Endothelial cell of umbilical vein (primary cell): ENCODE results near the gene ATP5ME. TPM values are rescaled to one million over a fixed set of nuclear protein-coding genes. Genes with fewer than 3 reads are reported as not detected.

Experiments used
- BruUV-seq: library from RNA; stranded (reverse); fragments of 400-500 nt; replicated peaks from 2 replicates; lab custom pipeline; 2021; lab: Mats Ljungman, UMichigan
- CTCF ChIA-PET: fragments of 300-600, 350-600 bp; sonication (Branson Sonifier 250); formaldehyde crosslinking; loops from one replicate; lab custom pipeline; 2021; ENCODE audit warnings: antibody characterized with exemption, inconsistent platforms; lab: Charles Lee
- POLR2A ChIA-PET: fragments of 300-600, 350-600 bp; sonication (Branson Sonifier 250); formaldehyde crosslinking; loops from one replicate; lab custom pipeline; 2021; ENCODE audit warnings: antibody characterized with exemption, inconsistent platforms; lab: Charles Lee
- DNase-seq: peaks from one replicate; pipeline ENCODE4 v3.0.0-alpha.2; 2011; ENCODE audit warnings: low read depth, low spot score
- FAIRE-seq: peaks from 2 replicates; lab custom pipeline; 2011; peaks lifted over from hg19 to GRCh38; lab: Jason Lieb, UNC
- H2AFZ ChIP-seq: 2 replicates; pipeline ENCODE4 v1.6.0; 2012; ENCODE audit warnings: low read depth, low read length, control low read depth, inconsistent platforms
- H3K27ac ChIP-seq: 2 replicates; pipeline ENCODE4 v1.5.1; 2011; ENCODE audit warnings: low read depth, mild to moderate bottlenecking, control low read depth, low read length, moderate library complexity; ENCODE audit not compliant: insufficient read depth
- H3K27me3 ChIP-seq, 2 experiments: 2 replicates each; pipeline versions ENCODE4 v1.6.0 to v1.6.1; 2011; ENCODE audit warnings: low read length in 2 of 2, mixed read lengths in 1 of 2; ENCODE audit not compliant: control insufficient read depth in 2 of 2, insufficient read depth in 2 of 2
- H3K36me3 ChIP-seq, 2 experiments: 2 replicates in 1 of 2; 3 replicates in 1 of 2; pipeline ENCODE4 v1.5.1; 2011; ENCODE audit warnings: low read length in 2 of 2, mild to moderate bottlenecking in 1 of 2, moderate library complexity in 1 of 2; ENCODE audit not compliant: control insufficient read depth in 2 of 2, insufficient read depth in 2 of 2; ENCODE audit errors: extremely low read depth in 1 of 2
- H3K4me1 ChIP-seq: 3 replicates; pipeline ENCODE4 v1.5.1; 2011; ENCODE audit warnings: mild to moderate bottlenecking, low read length; ENCODE audit not compliant: control insufficient read depth, insufficient read depth; ENCODE audit errors: extremely low read depth
- H3K4me2 ChIP-seq: 2 replicates; pipeline ENCODE4 v1.6.1; 2011; ENCODE audit warnings: low read length, control low read depth, mixed read lengths; ENCODE audit not compliant: insufficient read depth
- H3K4me3 ChIP-seq, 3 experiments: fragments of 200-600 bp in 1 of 3; sonication (generic), shearing (Covaris generic) in 1 of 3; replicated peaks in 1 of 3; 2 replicates each; pipeline ENCODE4 v1.5.1; 2011 to 2016; ENCODE audit warnings: control low read depth in 3 of 3, low read length in 3 of 3, mild to moderate bottlenecking in 2 of 3, inconsistent platforms in 1 of 3, low read depth in 1 of 3, moderate library complexity in 1 of 3; ENCODE audit not compliant: insufficient read depth in 1 of 3
- H3K79me2 ChIP-seq: 2 replicates; pipeline ENCODE4 v1.6.0; 2012; ENCODE audit warnings: low read length, inconsistent platforms; ENCODE audit not compliant: control insufficient read depth, insufficient read depth
- H3K9ac ChIP-seq: replicated peaks from 2 replicates; pipeline ENCODE3; 2011; ENCODE audit warnings: low read length, control low read depth; ENCODE audit not compliant: insufficient read depth; ENCODE audit errors: extremely low read depth
- H3K9me1 ChIP-seq: replicated peaks from 3 replicates; pipeline ENCODE4 v1.6.0; 2011; ENCODE audit warnings: mild to moderate bottlenecking, low read length; ENCODE audit not compliant: control insufficient read depth, insufficient read depth; ENCODE audit errors: extremely low read depth
- H3K9me3 ChIP-seq: replicated peaks from 2 replicates; pipeline ENCODE4 v1.5.1; 2012; ENCODE audit warnings: low read length, inconsistent platforms; ENCODE audit not compliant: control insufficient read depth, insufficient read depth
- H4K20me1 ChIP-seq: replicated peaks from 2 replicates; pipeline ENCODE3; 2011; ENCODE audit warnings: mild to moderate bottlenecking, low read length; ENCODE audit not compliant: control insufficient read depth, insufficient read depth; ENCODE audit errors: extremely low read depth
- CTCF ChIP-seq, 2 donors: IDR thresholded peaks; 1 replicate in 1 of 2; 2 replicates in 1 of 2; pipeline ENCODE4 v1.5.1; 2011; ENCODE audit warnings: low read length in 2 of 2, mild to moderate bottlenecking in 2 of 2, moderate library complexity in 2 of 2, control low read depth in 1 of 2, inconsistent platforms in 1 of 2, low read depth in 1 of 2; ENCODE audit not compliant: insufficient read depth in 1 of 2; ENCODE audit errors: extremely low read depth in 1 of 2
- EZH2 ChIP-seq: IDR thresholded peaks from 2 replicates; pipeline ENCODE4 v1.6.1; 2012; ENCODE audit warnings: borderline replicate concordance, low read depth, mild to moderate bottlenecking, moderate library complexity, low read length, inconsistent platforms; ENCODE audit not compliant: severe bottlenecking
- FOS ChIP-seq: IDR thresholded peaks from 2 replicates; pipeline ENCODE4 v1.6.1; 2011; ENCODE audit warnings: mild to moderate bottlenecking, low read length, moderate library complexity, borderline replicate concordance; ENCODE audit not compliant: insufficient read depth
- GATA2 ChIP-seq: IDR thresholded peaks from 2 replicates; pipeline ENCODE4 v1.7.0; 2011; ENCODE audit warnings: low read depth, mild to moderate bottlenecking, moderate library complexity, mixed read lengths, low read length; ENCODE audit not compliant: insufficient read length, insufficient read depth
- JUN ChIP-seq: IDR thresholded peaks from 2 replicates; pipeline ENCODE4 v1.6.1; 2011; ENCODE audit warnings: borderline replicate concordance, low read depth; ENCODE audit not compliant: insufficient read length, insufficient read depth
- MYC ChIP-seq: IDR thresholded peaks from one replicate; pipeline ENCODE4 v1.6.1; 2011; ENCODE audit warnings: mild to moderate bottlenecking, low read depth, low read length
- POLR2A ChIP-seq: IDR thresholded peaks from 2 replicates; pipeline ENCODE4 v1.6.1; 2012; ENCODE audit warnings: low read depth, mild to moderate bottlenecking, control low read depth, low read length
- POLR2AphosphoS5 ChIP-seq: IDR thresholded peaks from 2 replicates; pipeline ENCODE4 v1.6.1; 2012; ENCODE audit warnings: low read depth, mild to moderate bottlenecking, control low read depth, low read length, moderate library complexity; ENCODE audit not compliant: insufficient read depth
- dilution Hi-C: fragments of 300-500 bp; cut with MboI; formaldehyde crosslinking; loops from one replicate; pipeline ENCODE4 v1.15.0; 2019; ENCODE audit warnings: low sequenced_read_pairs; ENCODE audit not compliant: extremely low pct_ligation_motif_present
- intact Hi-C: fragments of 100-400 bp; cut with micrococcal nuclease; formaldehyde crosslinking; loops from one replicate; pipeline ENCODE4 v1.10.0; 2022
- polyA plus RNA-seq, 4 experiments: library from polyadenylated mRNA; depleted of rRNA in 3 of 4; stranded (reverse) in 3 of 4; unstranded in 1 of 4; fragments of >200 nt; gene quantifications; 2 replicates each; pipeline versions ENCODE4 v1.2.1 to v1.2.3, GENCODE V29; 2011 to 2012; ENCODE audit warnings: missing spikeins in 1 of 4
- total RNA-seq: library from RNA; stranded (reverse); gene quantifications from 2 replicates; pipeline ENCODE4 v1.2.3, GENCODE V29; 2021
- TF ChIP-seq, protein P1 (sequence below): IDR thresholded peaks from 2 replicates; pipeline ENCODE4 v1.6.1; 2011; ENCODE audit not compliant: insufficient read depth, insufficient read length

The ATP5ME gene
- total and polyA plus RNA-seq, 2 donors (not counting 3 experiments of a cell fraction or from before 2014, with no cell fraction given), result 303 to 304 TPM

GRCh38 chr4:622996-623913, 50.8 kb downstream of the ATP5ME start:
- Histone ChIP-seq H3K36me3 (no peaks in the 10 kb centered on the region), H3K9me1 (no peaks in the 10 kb centered on the region), H2AFZ (no peak overlapping the region), H4K20me1 (no peaks in the 10 kb centered on the region), H3K79me2 (no peaks in the 10 kb centered on the region), H3K9me3 (no peaks in the 10 kb centered on the region), H3K4me2 (no peak overlapping the region), H3K4me3 (no peak overlapping the region), H3K4me1 (no peaks in the 10 kb centered on the region), H3K27me3 (no peaks in the 10 kb centered on the region), H3K27ac (no peak overlapping the region), H3K9ac (no peak overlapping the region)
- no peak for TF ChIP-seq FOS
- TF ChIP-seq JUN, result no peak
- no peak for TF ChIP-seq GATA2
- TF ChIP-seq EZH2, result no peak
- no peak for TF ChIP-seq POLR2A
- TF ChIP-seq POLR2AphosphoS5, result no peak
- TF ChIP-seq MYC, result no peak
- TF ChIP-seq, protein P1, sequence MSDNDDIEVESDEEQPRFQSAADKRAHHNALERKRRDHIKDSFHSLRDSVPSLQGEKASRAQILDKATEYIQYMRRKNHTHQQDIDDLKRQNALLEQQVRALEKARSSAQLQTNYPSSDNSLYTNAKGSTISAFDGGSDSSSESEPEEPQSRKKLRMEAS, result no peak
- no peak for TF ChIP-seq CTCF (IDR thresholded peaks at IDR 0.05; ENCODE audit: extremely low read depth in 1 of 2, insufficient read depth in 1 of 2, low read depth in 1 of 2, low read length in 2 of 2)
- no TSS peak for BruUV-seq
- intact Hi-C loops (no loop called here), dilution Hi-C loops (no loop called here)
- DNase-seq (no peak), FAIRE-seq (no peak)
- POLR2A ChIA-PET, result no interaction called here
- CTCF ChIA-PET, result no interaction called here

Other genes with a start within 250 kb of the ATP5ME start
- 21.3 and 21.7 TPM in 2 replicates for gene ZNF721, start 175.1 kb downstream of the ATP5ME start, total RNA-seq
- 4.0 and 5.5 TPM in 2 replicates for gene ZNF721, start 175.1 kb downstream of the ATP5ME start, polyA plus RNA-seq
- 59.0 and 59.1 TPM in 2 replicates for gene PIGG, start 175.1 kb downstream of the ATP5ME start, total RNA-seq
- 62.2 and 64.7 TPM in 2 replicates for gene PIGG, start 175.1 kb downstream of the ATP5ME start, polyA plus RNA-seq
- not detected in 2 replicates for gene TMEM271, start 98.0 kb downstream of the ATP5ME start, total RNA-seq
- gene TMEM271, start 98.0 kb downstream of the ATP5ME start, polyA plus RNA-seq, result not detected in 2 replicates
- 0.85 and 1.8 TPM in 2 replicates for gene PDE6B, start 48.7 kb downstream of the ATP5ME start, total RNA-seq
- gene PDE6B, start 48.7 kb downstream of the ATP5ME start, polyA plus RNA-seq, result 0.77 and 0.78 TPM in 2 replicates
- 13.4 and 15.5 TPM in 2 replicates for gene MYL5, start 266 bp upstream of the ATP5ME start, total RNA-seq
- gene MYL5, start 266 bp upstream of the ATP5ME start, polyA plus RNA-seq, result 12.3 and 14.2 TPM in 2 replicates
- gene SLC49A3, start 14.9 kb upstream of the ATP5ME start, total RNA-seq, result 5.0 and 11.5 TPM in 2 replicates
- 4.2 and 4.6 TPM in 2 replicates for gene SLC49A3, start 14.9 kb upstream of the ATP5ME start, polyA plus RNA-seq
- gene PCGF3, start 31.6 kb upstream of the ATP5ME start, total RNA-seq, result 69.2 and 70.2 TPM in 2 replicates
- 91.8 and 95.3 TPM in 2 replicates for gene PCGF3, start 31.6 kb upstream of the ATP5ME start, polyA plus RNA-seq
- gene CPLX1, start 151.9 kb upstream of the ATP5ME start, total RNA-seq, result 1.3 and 1.8 TPM in 2 replicates
- 1.0 and 1.4 TPM in 2 replicates for gene CPLX1, start 151.9 kb upstream of the ATP5ME start, polyA plus RNA-seq